HG03064 (cell line): Measurements from ENCODE around the gene GHRL.

Source experiments
- ATAC-seq: cut with Tn5 transposase; IDR thresholded peaks from one replicate; pipeline ENCODE4 v1.9.1; 2021; ENCODE audit warnings: low read depth; ENCODE audit not compliant: unreplicated experiment

The GHRL gene, protein sequence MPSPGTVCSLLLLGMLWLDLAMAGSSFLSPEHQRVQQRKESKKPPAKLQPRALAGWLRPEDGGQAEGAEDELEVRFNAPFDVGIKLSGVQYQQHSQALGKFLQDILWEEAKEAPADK

DNA sequence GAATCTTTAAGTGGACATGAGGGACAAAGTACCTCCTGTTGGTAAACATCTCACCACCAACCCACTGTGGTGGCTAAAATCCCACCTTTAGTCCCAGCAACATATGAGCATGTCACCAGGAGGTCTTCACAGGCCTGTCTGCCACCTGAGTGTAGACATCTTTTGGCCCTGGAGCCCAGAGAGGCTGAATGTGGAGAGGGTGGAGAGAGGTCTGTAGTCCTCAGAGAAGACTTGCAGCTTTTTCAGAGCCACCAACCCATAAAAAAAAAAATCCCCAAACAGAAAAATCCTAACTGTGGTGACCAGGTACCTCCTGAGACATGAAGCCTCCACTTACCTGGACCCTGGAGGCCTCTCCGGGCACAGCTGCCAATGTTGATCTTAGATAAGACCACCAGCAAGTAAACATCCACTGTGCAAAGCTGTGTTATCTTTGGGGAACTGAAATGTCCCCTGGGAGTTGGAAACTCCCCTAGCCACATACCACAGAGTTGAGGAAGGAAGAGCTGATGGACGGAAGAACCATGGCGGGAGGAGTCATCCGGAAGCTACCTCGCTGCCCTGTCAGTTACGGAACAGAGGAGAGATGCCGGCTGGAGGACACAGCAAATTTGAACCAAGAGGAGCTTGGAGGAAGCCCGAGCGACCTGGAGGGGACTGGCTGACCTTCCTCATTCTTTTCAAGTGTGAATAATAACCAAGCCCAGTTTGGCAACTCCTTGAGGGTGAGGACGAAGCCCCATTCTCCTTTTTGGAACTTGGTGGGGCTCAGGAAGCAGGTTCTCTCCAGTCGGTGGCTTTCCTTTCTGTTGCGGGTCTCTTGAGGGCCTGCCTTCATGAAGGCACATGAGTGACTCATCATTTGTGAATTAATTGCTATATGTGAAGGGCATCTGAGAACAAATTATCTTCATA is at the start of gene GHRL:
TSS of gene GHRL (minus strand) at position 443 of the 915 bp plus-strand sequence. CDS start 2,767 bp downstream, outside the sequence.
- peak; percentile 77 for ATAC-seq

DNA sequence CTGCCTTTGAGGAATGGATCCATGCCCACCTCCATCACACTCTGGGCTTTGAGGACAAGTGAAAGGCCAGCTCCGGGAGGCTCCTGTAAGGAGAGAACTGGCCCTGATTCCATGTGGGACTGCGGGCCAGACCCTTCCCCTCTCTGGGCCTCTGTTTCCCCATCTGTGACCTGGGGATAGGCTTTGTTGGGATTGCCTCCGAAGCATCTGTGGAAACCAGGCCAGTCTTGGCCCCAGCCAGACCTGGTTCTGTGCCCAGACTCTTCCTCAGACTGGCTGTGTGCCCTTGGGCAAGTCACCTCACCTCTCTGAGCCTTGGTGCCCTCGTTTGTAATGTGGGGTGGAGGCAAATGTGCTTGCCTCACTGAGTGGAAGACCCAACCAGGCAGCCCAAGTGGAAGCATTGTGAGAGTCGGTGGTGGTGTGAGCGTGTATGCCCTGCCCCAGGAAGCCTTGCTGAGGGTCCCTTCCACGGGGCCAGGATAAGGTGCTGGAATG is 49.2 kb upstream of the GHRL start:
- no peak for ATAC-seq

DNA sequence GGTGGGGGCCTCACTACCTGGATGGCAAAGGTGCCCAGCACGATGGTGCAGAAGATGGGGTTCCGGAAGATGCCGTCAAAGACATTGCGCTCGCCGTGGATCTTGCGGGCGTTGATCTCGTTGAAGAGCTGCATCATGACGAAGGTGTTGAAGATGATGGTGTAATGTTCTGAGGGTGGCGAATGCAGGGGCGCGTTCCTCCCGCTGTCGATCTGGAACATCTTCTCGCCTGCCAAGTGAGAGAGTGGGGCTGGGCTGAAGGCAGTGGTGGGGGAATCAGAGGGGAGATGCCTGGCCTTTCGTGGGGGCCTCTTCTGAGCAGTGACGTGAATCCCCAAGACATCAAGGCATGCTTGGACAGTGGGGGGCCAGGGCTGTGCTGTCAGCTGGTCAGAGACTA is 47.7 kb upstream of the GHRL start:
- ATAC-seq = no peak

DNA sequence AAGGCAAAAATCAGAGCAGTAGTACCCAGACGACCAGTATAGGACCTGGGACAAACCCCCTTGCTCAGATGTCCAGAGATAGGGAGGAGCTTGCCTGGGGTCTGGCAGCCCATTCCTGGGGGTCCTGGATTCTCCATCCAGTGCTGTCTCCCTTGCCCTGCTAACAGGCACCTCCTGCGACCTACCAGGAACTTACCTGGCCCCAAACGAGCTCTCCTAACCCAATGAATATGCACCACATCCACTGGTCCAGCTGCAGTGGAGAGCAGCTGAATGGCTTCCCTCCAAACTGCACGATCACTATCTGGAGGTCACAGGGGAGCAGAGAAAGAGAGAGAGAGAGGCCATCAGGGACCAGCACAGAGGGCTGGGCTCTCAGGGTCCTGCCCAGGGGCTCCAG is 47.3 kb upstream of the GHRL start:
- ATAC-seq = no peak

DNA sequence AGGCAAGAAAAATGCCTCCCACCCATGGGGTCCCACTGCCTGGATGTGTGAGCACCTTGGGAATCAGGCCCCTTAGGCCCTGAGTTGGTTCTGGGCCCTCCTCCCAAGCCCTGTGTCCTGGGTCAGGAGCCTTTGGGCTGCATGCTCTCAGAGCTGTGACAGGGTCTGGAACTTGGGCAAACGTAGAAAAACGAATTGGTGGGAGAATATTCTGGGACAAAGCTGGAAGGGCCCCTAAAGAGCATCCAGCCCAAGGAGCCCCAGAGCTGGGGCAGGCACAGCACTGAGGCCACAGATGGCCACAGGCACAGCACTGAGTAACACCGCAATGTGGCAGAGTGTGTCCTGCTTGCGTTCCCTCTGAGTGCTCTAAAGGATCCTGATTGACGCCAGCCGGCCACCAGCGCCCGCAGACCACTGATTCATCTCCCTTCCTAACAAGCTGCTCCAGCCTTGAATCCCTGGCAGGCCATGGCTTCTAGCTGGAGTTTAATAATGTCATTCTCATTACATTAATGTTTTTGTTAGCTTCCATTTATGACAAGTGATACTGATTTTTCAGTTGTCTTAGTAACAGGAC is 46.7 kb upstream of the GHRL start:
- ATAC-seq = no peak

DNA sequence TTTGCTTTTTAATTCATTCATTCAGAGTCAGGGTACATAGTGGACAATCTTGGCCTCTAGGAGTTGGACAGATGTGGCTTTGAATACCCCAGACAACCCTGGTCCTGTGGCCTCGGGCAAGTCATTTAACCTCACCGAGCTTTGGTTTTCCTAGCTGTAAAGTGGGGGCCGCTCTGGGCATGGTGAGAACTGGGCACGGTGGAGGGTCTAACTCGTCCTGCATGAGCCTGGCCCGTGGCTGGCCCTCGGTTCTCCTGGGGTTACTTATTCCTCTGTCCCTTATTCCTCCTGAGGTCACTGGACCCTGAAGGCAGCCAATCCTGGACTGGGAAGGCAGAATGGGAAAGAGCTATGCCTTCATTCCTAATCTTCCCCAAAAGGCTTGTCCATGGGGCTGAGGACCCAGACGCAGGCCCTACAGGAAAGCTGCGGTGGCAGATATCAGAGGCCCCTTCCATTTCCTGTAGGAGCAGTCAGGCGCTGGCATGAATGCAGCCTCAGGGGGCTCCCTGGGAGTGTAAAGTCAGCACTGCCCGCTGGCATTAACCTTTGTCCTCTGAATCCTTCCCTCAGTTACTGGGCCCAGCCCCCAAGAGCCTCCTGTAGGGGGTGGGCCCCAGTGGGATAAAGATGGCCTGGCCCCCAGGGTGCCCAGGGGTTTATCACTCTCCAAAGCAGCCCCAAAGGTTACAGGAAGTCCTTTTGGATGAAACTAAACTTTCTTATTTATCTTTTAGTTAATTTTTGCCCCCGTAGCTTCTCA is 46.0 kb upstream of the GHRL start:
- no peak for ATAC-seq

DNA sequence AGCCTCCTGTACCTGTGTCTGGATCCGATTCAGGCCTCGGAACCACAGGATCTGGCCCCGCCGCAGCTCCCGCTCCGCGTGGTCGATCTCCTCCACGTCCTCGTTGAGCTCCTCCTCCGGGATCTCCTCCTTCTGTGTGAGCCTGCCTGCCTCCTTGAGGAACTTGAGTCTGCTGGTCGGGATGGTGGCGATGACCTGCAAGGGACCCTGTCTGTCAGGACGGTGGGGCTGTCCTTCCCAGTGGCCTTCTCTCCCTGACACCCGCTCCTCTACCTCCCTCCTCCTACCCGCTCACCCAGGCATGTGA is 45.4 kb upstream of the GHRL start:
- ATAC-seq = no peak

DNA sequence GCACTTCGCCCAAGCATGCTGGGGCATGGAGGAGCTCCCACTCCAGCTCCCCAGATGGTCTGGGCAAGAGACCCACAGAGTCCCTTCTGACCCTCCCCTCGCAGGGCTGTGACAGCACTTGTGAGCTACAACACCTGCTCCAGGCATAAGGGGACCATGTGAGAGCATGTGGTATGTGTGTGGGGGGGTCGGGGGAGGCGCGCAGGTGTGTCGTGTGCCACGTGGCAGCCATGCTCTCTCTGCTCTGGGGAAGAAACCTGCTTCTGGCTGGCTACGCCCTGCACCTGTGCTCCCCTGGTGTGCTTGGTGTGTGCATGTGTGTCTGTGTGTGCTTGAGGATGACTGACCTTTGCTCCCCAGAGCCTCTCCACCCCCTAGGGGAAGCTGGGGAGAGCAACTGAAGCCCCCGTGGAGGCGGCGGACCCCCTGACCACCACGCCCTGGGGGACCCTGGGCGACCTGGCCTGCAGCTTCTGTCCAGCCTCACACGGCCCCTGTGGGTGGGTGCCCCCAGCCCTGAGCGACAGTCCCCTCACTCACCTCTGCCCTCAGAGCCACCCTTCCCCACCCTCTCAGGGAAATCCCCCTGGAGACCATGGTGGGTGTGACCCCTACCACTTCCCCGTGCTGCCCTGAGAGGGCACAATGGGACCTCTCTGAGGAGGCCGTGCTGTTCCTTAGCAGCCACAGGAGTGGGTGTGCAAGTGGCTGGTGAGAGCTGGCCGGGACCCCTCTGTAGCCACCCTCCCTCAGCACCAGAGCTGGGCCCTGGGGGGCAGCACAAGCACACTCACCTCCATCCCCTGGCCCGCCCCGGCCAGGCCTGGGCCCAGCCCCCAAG is 44.8 kb upstream of the GHRL start:
- no peak for ATAC-seq

DNA sequence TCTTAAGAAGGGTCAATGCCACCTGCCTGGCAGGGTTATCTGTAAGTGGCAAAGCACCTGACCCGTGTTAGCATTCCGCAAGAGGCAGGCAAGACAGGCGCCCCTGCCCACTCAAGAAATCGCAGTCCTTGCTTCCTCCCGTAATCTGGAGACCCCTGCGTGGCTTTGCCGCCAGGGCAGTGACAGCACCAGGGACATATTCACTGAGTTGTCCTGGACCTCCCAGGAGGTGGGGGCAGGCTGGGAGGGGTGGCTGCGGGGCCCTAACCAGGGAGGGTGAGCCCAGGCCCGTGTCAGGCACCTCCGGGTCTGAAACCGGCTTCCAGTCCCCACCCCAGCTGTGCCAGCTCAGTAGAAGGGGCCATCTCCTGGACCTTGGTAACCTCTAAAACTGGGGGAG is 44.0 kb upstream of the GHRL start:
- no peak for ATAC-seq

DNA sequence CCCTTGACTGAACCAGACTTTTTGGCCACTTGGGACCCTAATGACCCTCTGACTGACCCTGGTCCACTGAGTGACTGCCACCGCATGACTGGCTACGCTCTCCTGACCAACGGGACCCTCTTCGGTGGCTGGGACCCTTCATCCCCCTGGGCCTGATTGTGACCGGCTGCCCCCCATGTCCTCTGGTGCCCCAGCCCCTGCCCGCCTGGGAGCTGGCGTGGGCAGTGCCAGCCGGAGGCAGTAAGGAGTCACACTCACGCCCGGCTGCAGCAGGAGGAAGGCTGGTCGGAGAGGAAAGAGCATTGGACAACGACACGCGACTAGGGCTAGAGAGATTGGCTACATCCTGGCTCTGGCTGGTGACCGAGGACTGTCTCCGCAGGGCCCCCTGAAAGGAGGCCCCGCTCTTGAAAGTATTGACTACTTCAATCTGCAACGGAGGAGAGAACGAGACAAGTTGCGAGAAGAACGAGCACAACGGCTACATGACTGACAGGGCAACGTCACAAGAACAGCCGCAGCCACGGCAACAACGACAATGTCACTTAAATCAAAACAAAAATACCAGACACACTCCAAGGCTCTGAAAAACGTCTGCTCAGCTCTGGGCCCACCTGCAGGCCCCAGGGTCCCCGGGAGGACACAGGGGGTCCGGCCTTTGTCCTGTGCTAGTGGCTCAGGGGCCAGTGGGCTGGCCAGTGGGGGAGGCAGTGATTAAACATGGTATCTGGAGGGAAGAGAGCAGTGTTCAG is 43.3 kb upstream of the GHRL start:
- no peak for ATAC-seq

DNA sequence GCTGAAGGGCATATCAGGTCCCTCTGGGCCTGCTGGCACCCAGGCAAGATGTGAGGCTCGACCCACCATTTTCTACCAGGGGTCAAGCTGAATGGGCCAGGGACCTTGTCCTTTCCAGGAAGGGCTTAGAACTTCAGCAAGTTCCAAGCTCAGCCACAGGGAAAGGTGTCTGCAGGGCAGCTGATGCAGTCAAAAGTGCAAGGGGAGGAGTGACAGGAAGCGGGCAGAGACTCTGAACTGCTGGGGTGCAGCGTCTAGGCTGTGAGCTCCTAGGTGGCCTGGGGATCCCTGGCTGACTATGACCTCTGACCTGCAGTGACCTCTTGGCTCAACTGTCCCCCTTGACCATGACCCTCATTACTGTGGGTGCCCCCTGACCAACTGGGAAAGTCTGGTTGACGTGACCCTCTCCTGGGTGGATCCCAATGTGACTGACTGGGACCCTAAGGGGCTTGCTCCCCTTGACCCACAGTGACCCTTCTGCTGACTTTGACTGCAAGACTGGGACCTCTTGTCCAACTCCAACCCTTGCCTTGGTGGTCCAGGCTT is 42.5 kb upstream of the GHRL start:
- no peak for ATAC-seq

DNA sequence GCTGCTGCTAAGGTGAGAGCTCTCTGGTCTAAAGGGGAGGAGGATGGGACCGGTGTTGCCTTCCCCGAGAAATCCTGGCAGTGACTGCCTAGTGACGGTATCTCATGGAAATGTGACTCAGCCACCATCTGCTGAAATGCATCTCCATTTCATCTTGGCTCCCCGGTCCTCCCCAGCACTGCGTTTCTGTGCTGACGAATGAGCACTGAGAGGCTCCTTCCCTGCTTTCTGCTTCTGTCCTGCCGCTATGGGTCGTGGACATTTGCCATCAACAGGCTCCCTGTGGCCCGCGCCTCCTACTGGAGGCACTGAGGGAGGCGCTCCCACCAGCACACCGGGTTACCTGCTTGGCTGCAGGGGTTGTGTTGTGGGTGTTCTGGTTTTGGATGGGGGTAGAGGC is 41.7 kb upstream of the GHRL start:
- no peak for ATAC-seq

DNA sequence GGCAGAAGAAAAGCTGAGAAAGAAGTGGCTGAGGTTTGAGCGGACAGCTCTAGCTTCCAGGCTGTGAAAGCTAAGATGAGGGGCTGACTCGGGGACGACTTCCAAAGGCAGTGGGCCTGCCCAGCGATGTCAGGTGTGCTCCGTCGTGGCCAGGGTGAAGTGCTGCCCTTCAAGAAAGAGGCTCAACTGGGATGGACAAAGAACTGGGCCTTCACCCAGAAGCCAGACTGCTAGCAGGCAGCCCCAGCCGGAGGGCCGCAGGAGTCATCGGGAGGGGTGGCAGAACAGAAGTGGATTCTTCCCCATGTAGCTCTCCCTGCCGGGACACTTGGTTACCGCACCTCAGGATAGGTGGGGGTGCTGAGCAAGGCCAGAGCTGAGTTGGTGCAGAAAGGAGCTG is 41.3 kb upstream of the GHRL start:
- no peak for ATAC-seq

DNA sequence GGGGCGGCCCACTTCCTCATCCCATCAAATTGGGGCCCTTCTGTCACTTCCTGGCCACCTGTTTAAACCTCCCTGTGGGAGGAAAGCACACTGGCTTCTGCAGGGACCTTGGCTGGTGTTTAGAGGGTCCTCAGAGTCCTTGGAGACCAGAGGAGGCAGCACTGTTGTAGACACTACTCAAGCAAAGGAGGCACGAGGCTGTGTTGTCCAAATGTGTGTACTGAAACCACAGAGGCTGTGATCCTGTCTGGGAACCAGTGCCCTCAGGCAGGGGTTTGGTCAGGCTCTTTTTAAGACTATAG is 40.6 kb upstream of the GHRL start:
- ATAC-seq = no peak

DNA sequence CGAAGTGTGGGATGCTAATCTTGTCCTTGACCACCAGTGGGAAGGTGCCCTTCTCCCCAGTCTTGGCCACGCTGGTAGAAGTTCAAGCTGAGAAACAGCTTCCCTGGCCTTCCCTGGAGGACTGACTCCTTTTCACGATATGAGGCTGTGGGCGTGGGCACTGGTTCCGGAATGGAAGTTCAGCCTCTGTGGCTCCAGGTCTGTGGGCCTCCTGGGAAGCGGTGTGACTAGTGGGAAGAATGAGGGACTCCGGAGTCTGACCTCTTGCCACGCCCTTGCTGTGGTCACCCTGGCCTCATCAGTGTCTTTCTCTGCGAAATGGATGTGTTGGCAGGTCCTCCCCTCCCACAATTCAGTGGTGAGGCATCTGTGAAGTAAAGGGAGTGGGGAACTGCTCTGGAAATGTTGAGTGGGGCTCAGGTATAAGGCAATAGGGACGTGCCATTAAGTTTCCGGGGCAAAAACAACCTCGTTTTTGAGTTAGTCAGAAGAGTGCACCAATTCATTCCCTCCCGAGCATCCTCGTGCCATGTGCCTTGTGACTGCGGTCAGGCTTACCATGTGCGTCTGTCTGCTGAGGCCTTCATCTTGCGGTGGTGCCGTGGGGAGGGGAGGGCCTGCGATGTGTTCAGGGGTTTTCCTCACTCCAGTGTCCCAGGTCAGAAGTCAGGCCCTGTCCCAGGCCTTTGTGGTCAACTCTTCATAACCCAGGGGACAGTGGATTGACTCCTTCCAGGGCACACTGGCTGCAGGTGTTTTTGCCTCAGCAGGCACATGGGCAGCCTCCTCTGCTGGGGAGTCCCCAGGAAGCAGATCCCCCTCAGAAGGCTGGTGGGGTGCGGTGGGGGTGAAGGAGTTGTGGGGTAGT is 40.0 kb upstream of the GHRL start:
- no peak for ATAC-seq

DNA sequence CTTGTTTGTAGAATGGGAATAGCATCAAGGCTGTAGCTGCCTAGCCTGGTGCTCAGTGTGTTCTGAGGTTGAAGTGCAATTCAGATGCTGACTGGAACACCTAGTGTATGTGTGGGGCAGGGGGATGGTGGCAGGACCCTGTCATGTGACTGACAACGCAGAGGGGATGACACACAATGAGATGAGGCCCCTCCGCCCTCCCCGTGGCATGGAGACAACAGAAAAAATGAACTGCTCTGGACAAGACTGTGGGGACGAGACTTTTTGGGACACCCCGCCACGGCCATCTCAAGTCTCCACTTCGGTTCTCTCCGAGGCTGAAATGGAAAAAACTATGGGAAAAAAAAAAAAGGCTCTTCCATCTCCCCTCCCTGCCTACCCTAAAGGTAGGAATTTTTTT is 38.6 kb upstream of the GHRL start:
- no peak for ATAC-seq

DNA sequence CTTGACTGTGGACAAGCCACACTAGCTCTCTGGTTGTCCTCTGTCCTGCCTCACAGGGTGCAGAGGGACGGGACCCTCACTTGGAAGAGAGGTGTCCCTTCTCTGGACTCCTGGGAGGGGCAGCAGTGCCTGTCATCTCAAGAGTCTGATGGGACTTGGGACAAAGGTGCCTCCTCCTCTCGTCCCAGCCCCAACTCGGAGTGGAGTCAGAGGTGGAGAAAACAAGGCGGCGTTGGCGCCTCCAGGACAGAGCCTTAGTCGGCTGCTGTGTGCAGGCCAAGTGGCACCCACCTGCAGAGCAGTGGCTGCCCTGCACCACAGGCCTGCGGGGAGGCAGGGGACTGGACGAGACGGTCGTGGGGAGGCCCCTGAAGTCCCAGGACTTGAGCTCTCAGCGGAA is 37.6 kb upstream of the GHRL start:
- no peak for ATAC-seq

DNA sequence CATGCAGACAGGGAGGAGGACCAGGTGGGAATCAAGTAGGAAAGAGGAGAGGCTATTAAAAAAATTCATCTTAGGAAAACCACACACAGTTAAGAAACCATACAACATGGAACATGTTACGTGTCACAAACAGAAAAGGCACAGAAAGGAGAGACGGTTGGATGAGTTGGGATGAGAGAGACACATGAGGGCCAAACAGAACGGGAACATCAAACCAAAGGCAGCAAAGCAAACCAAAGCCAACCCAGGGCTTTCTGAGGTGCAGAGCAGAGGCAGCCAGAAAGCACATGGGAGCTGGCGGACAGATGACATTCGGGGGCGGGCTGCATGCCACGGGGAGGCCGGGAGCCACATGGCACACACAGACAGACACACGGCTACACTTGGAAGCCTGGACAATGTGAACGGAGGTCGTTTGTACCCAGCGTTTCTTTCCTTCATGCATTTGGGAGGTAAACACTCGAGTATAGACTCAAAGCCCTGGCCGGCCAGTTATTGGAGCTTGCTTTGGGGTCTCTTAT is 36.8 kb upstream of the GHRL start:
- ATAC-seq = no peak
